ENCODE data around the gene CDC14A. TPM values are rescaled to one million over a fixed set of nuclear protein-coding genes. Genes with fewer than 3 reads are reported as not detected.

The CDC14A gene
- total and polyA plus RNA-seq, 4 donors = 6.1 to 18.9 (median 10.1) TPM

GRCh38 chr1:100431954-100432353 lies 79.6 kb downstream of the CDC14A start:
- Histone ChIP-seq H3K4me1 (ENCODE audit: control insufficient read depth, insufficient read depth, low read length) (no peaks in the 10 kb centered on the region), H3K27me3 (ENCODE audit: control insufficient read depth, insufficient read depth, low read length) (no peaks in the 10 kb centered on the region), H3K9me3 (ENCODE audit: control insufficient read depth, insufficient read depth, low read length) (no peaks in the 10 kb centered on the region), H3K36me3 (ENCODE audit: control insufficient read depth, insufficient read depth, low read length) (no peaks in the 10 kb centered on the region), H3K4me3 (ENCODE audit: low read depth, low read length) (no peak overlapping the region), H3K27ac (ENCODE audit: low read depth, low read length) (no peak overlapping the region)
- WGBS (ENCODE audit: insufficient coverage) = no CpG with 5 or more reads among the region's 2 CpGs
- DNase-seq (ENCODE audit: low read depth in 4 of 6, low spot score in 6 of 6) = no peak

- H3K9me3 ChIP-seq (ENCODE audit: control insufficient read depth, insufficient read depth, low read length) = no peaks in the 10 kb centered on the region
- no CpG with 5 or more reads among the region's 1 CpG for WGBS (ENCODE audit: insufficient coverage)
- H3K4me1 ChIP-seq (ENCODE audit: control insufficient read depth, insufficient read depth, low read length) = no peaks in the 10 kb centered on the region
- no peak overlapping the region for H3K27ac ChIP-seq (ENCODE audit: low read depth, low read length)
- no peak for DNase-seq (ENCODE audit: low read depth in 4 of 6, low spot score in 6 of 6)
- H3K27me3 ChIP-seq (ENCODE audit: control insufficient read depth, insufficient read depth, low read length) = no peaks in the 10 kb centered on the region
- no peak overlapping the region for H3K4me3 ChIP-seq (ENCODE audit: low read depth, low read length)
- no peaks in the 10 kb centered on the region for H3K36me3 ChIP-seq (ENCODE audit: control insufficient read depth, insufficient read depth, low read length)
Measured at GRCh38 chr1:100433563-100433962, 81.3 kb downstream of the CDC14A start.

- Histone ChIP-seq H3K27ac (ENCODE audit: low read depth, low read length) (no peak overlapping the region), H3K4me1 (ENCODE audit: control insufficient read depth, insufficient read depth, low read length) (no peaks in the 10 kb centered on the region), H3K36me3 (ENCODE audit: control insufficient read depth, insufficient read depth, low read length) (no peaks in the 10 kb centered on the region), H3K9me3 (ENCODE audit: control insufficient read depth, insufficient read depth, low read length) (no peaks in the 10 kb centered on the region), H3K4me3 (ENCODE audit: low read depth, low read length) (no peak overlapping the region), H3K27me3 (ENCODE audit: control insufficient read depth, insufficient read depth, low read length) (no peaks in the 10 kb centered on the region)
- no peak for DNase-seq (ENCODE audit: low read depth in 4 of 6, low spot score in 6 of 6)
- WGBS (ENCODE audit: insufficient coverage) = 58% methylated on average over 2 of the region's 2 CpGs
Measured at GRCh38 chr1:100434831-100435230, 82.5 kb downstream of the CDC14A start.

- H3K9me3 ChIP-seq (ENCODE audit: control insufficient read depth, insufficient read depth, low read length) = no peaks in the 10 kb centered on the region
- WGBS (ENCODE audit: insufficient coverage) = no CpG with 5 or more reads among the region's 1 CpG
- H3K27me3 ChIP-seq (ENCODE audit: control insufficient read depth, insufficient read depth, low read length) = no peaks in the 10 kb centered on the region
- H3K4me3 ChIP-seq (ENCODE audit: low read depth, low read length) = no peak overlapping the region
- no peak for DNase-seq (ENCODE audit: low read depth in 4 of 6, low spot score in 6 of 6)
- H3K4me1 ChIP-seq (ENCODE audit: control insufficient read depth, insufficient read depth, low read length) = no peaks in the 10 kb centered on the region
- H3K36me3 ChIP-seq (ENCODE audit: control insufficient read depth, insufficient read depth, low read length) = no peaks in the 10 kb centered on the region
- H3K27ac ChIP-seq (ENCODE audit: low read depth, low read length) = no peak overlapping the region
Measured at GRCh38 chr1:100438375-100438774, 86.1 kb downstream of the CDC14A start.

GRCh38 chr1:100438789-100439188 lies 86.5 kb downstream of the CDC14A start:
- Histone ChIP-seq H3K9me3 (ENCODE audit: control insufficient read depth, insufficient read depth, low read length) (no peaks in the 10 kb centered on the region), H3K36me3 (ENCODE audit: control insufficient read depth, insufficient read depth, low read length) (no peaks in the 10 kb centered on the region), H3K4me1 (ENCODE audit: control insufficient read depth, insufficient read depth, low read length) (no peaks in the 10 kb centered on the region), H3K27me3 (ENCODE audit: control insufficient read depth, insufficient read depth, low read length) (no peaks in the 10 kb centered on the region), H3K27ac (ENCODE audit: low read depth, low read length) (no peak overlapping the region), H3K4me3 (ENCODE audit: low read depth, low read length) (no peak overlapping the region)
- DNase-seq (ENCODE audit: low read depth in 4 of 6, low spot score in 6 of 6) = no peak
- 100% methylated on average over 1 of the region's 3 CpGs for WGBS (ENCODE audit: insufficient coverage)

GRCh38 chr1:100440075-100440809 lies 87.9 kb downstream of the CDC14A start:
- Histone ChIP-seq H3K4me3 (ENCODE audit: low read depth, low read length) (no peak overlapping the region), H3K27ac (ENCODE audit: low read depth, low read length) (no peak overlapping the region), H3K36me3 (ENCODE audit: control insufficient read depth, insufficient read depth, low read length) (no peaks in the 10 kb centered on the region), H3K9me3 (ENCODE audit: control insufficient read depth, insufficient read depth, low read length) (no peaks in the 10 kb centered on the region), H3K4me1 (ENCODE audit: control insufficient read depth, insufficient read depth, low read length) (no peaks in the 10 kb centered on the region), H3K27me3 (ENCODE audit: control insufficient read depth, insufficient read depth, low read length) (no peaks in the 10 kb centered on the region)
- WGBS (ENCODE audit: insufficient coverage) = no CpG with 5 or more reads among the region's 4 CpGs
- no peak for DNase-seq (ENCODE audit: low read depth in 4 of 6, low spot score in 6 of 6)

- H3K4me1 ChIP-seq (ENCODE audit: control insufficient read depth, insufficient read depth, low read length) = no peaks in the 10 kb centered on the region
- no CpG with 5 or more reads among the region's 2 CpGs for WGBS (ENCODE audit: insufficient coverage)
Measured at GRCh38 chr1:100441146-100441545, 88.8 kb downstream of the CDC14A start.

GRCh38 chr1:100441651-100442050 lies 89.3 kb downstream of the CDC14A start:
- H3K36me3 ChIP-seq (ENCODE audit: control insufficient read depth, insufficient read depth, low read length) = no peaks in the 10 kb centered on the region
- DNase-seq (ENCODE audit: low read depth in 4 of 6, low spot score in 6 of 6) = no peak
- no CpG with 5 or more reads among the region's 1 CpG for WGBS (ENCODE audit: insufficient coverage)
- no peaks in the 10 kb centered on the region for H3K9me3 ChIP-seq (ENCODE audit: control insufficient read depth, insufficient read depth, low read length)
- H3K27me3 ChIP-seq (ENCODE audit: control insufficient read depth, insufficient read depth, low read length) = no peaks in the 10 kb centered on the region
- no peak overlapping the region for H3K4me3 ChIP-seq (ENCODE audit: low read depth, low read length)
- H3K27ac ChIP-seq (ENCODE audit: low read depth, low read length) = no peak overlapping the region
- H3K4me1 ChIP-seq (ENCODE audit: control insufficient read depth, insufficient read depth, low read length) = no peaks in the 10 kb centered on the region

More at GRCh38 chr1:100441146-100441545, 88.8 kb downstream of the CDC14A start:
- Histone ChIP-seq H3K9me3 (ENCODE audit: control insufficient read depth, insufficient read depth, low read length) (no peaks in the 10 kb centered on the region), H3K4me3 (ENCODE audit: low read depth, low read length) (no peak overlapping the region), H3K36me3 (ENCODE audit: control insufficient read depth, insufficient read depth, low read length) (no peaks in the 10 kb centered on the region), H3K27me3 (ENCODE audit: control insufficient read depth, insufficient read depth, low read length) (no peaks in the 10 kb centered on the region), H3K27ac (ENCODE audit: low read depth, low read length) (no peak overlapping the region)
- DNase-seq (ENCODE audit: low read depth in 4 of 6, low spot score in 6 of 6) = no peak

- Histone ChIP-seq H3K36me3 (ENCODE audit: control insufficient read depth, insufficient read depth, low read length) (no peaks in the 10 kb centered on the region), H3K4me1 (ENCODE audit: control insufficient read depth, insufficient read depth, low read length) (no peaks in the 10 kb centered on the region), H3K27me3 (ENCODE audit: control insufficient read depth, insufficient read depth, low read length) (no peaks in the 10 kb centered on the region), H3K9me3 (ENCODE audit: control insufficient read depth, insufficient read depth, low read length) (no peaks in the 10 kb centered on the region), H3K27ac (ENCODE audit: low read depth, low read length) (no peak overlapping the region), H3K4me3 (ENCODE audit: low read depth, low read length) (no peak overlapping the region)
- no peak for DNase-seq (ENCODE audit: low read depth in 4 of 6, low spot score in 6 of 6)
- WGBS (ENCODE audit: insufficient coverage) = 81% methylated on average over 5 of the region's 7 CpGs
Measured at GRCh38 chr1:100443811-100444571, 91.7 kb downstream of the CDC14A start.

- H3K27ac ChIP-seq (ENCODE audit: low read depth, low read length) = no peak overlapping the region
- no peaks in the 10 kb centered on the region for H3K27me3 ChIP-seq (ENCODE audit: control insufficient read depth, insufficient read depth, low read length)
- no peak overlapping the region for H3K4me3 ChIP-seq (ENCODE audit: low read depth, low read length)
- DNase-seq (ENCODE audit: low read depth in 4 of 6, low spot score in 6 of 6) = no peak
- no peaks in the 10 kb centered on the region for H3K4me1 ChIP-seq (ENCODE audit: control insufficient read depth, insufficient read depth, low read length)
- no peaks in the 10 kb centered on the region for H3K9me3 ChIP-seq (ENCODE audit: control insufficient read depth, insufficient read depth, low read length)
- H3K36me3 ChIP-seq (ENCODE audit: control insufficient read depth, insufficient read depth, low read length) = no peaks in the 10 kb centered on the region
Measured at GRCh38 chr1:100445565-100445964, 93.3 kb downstream of the CDC14A start.

All from spinal cord (tissue), 10 donors.